Right atrium auricular region (tissue), 2 donors: ENCODE results near the gene HS1BP3. TPM values are rescaled to one million over a fixed set of nuclear protein-coding genes. Genes with fewer than 3 reads are reported as not detected.

Experiments
- DNase-seq: peaks from one replicate; pipeline ENCODE4 v3.0.0-alpha.2; 2019; ENCODE audit warnings: low spot score
- H3K27ac ChIP-seq, 2 donors: fragments of 200-600 bp; sonication (generic); 1 replicate in 1 of 2; 2 replicates in 1 of 2; pipeline ENCODE4 v1.5.1; 2016 to 2019
- H3K27me3 ChIP-seq, 2 donors: fragments of 200-600 bp; sonication (generic); one replicate each; pipeline versions ENCODE4 v1.5.1 to v1.6.0; 2017 to 2019
- H3K36me3 ChIP-seq: fragments of 200-600 bp; sonication (generic); one replicate; pipeline ENCODE4 v1.5.1; 2016
- H3K4me1 ChIP-seq, 2 donors: fragments of 200-600 bp; sonication (generic); one replicate each; pipeline versions ENCODE4 v1.5.1 to v1.6.0; 2017 to 2019
- H3K4me3 ChIP-seq, 2 donors: fragments of 200-600 bp; sonication (generic); 1 replicate in 1 of 2; 2 replicates in 1 of 2; pipeline ENCODE4 v1.5.1; 2017 to 2019; ENCODE audit warnings: mild to moderate bottlenecking in 1 of 2, moderate library complexity in 1 of 2
- H3K9me3 ChIP-seq, 2 donors: fragments of 200-600 bp; sonication (generic); one replicate each; pipeline ENCODE4 v1.5.1; 2019
- CTCF ChIP-seq, 2 donors: fragments of 200-600 bp; sonication (generic); IDR thresholded peaks; one replicate each; pipeline ENCODE4 v1.5.1; 2019; ENCODE audit warnings: antibody characterized with exemption in 2 of 2
- total RNA-seq, 2 donors: library from RNA; depleted of rRNA; stranded (reverse); fragments of >200 nt; gene quantifications; one replicate each; pipeline ENCODE4 v1.1.0, GENCODE V29; 2016

Gene HS1BP3
- total RNA-seq, 2 donors from 2014 or later, result 19.5 to 26.0 TPM

DNA sequence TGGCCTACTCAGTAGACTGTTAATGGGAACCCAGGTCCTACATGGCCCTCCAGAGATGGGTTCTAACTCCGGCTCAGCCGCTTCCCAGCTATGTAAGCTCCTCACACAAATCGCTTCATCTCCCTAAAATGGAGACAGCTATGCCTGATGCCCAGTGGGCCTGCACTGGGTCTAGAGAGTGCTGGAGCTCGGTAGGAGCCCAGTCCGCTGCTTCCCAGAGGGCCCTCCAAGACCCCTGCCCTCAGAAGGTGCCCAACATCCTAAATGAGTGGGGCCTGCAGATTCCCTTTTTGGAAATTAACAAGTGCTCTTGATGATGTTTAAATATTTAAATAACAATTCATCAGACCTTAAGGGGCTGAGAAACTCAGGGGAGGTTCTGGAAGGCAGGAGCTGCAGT is 47.1 kb downstream of the HS1BP3 start:
- Histone ChIP-seq H3K4me1 (peaks cover 0 to 37% of the 10 kb centered on the region in 2 donors), H3K9me3 (no peaks in the 10 kb centered on the region), H3K27me3 (no peaks in the 10 kb centered on the region), H3K4me3 (no peak overlapping the region), H3K27ac (no peak overlapping the region), H3K36me3 (no peaks in the 10 kb centered on the region)
- TF ChIP-seq CTCF (IDR thresholded peaks at IDR 0.05), result no peak
- no peak for DNase-seq

DNA sequence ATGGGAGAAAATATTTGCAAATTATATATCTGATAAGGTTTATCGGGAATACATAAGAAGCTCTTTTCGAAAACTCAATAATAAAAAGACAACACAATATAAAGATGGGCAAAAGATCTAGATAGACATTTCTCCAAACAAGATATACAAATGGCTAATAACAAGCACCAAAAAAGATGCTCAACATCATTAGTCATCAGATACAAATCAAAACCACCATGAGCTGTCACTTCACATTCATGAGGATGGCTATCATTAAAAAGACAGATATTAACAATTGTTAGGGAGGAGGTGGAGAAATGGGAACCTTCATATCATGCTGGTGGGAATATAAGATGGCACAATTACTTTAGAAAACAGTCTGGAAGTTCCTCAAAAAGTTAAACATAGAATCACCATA is 48.1 kb downstream of the HS1BP3 start:
- Histone ChIP-seq H3K36me3 (no peaks in the 10 kb centered on the region), H3K4me1 (peaks cover 0 to 42% of the 10 kb centered on the region in 2 donors), H3K4me3 (no peak overlapping the region), H3K27ac (no peak overlapping the region), H3K9me3 (no peaks in the 10 kb centered on the region), H3K27me3 (no peaks in the 10 kb centered on the region)
- TF ChIP-seq CTCF (IDR thresholded peaks at IDR 0.05), result no peak
- DNase-seq, result no peak

DNA sequence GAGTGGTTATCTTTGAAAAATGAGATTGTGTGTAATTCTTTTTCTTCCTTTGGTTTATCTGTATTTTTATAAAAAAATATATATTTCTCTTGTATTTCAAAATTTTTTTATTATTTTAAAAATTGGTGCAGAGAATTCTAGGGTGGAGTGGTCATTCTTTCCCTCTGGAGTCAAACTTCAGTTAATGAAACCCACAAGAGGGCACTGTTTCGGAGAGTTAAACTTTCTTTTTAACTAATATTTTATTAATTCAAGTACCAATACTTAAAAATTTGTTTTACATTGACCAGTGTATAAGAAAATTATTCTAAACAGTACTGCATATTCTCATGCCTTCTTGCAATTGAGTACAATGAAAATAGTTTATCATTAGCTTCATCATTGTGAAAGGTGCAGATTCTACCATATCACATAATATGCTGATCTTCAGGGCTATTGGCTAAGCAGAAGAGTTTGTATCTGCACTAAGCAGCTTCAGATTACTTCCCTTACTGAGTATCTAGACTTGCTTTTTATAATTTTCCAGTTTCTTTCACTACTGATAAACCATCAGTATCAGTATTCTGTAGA is 50.1 kb downstream of the HS1BP3 start:
- Histone ChIP-seq H3K27me3 (no peaks in the 10 kb centered on the region), H3K27ac (no peak overlapping the region), H3K4me3 (no peak overlapping the region), H3K36me3 (no peaks in the 10 kb centered on the region), H3K4me1 (peaks cover 4 to 61% of the 10 kb centered on the region in 2 donors), H3K9me3 (no peaks in the 10 kb centered on the region)
- TF ChIP-seq CTCF (IDR thresholded peaks at IDR 0.05), result peak in 1 of 2 donors; percentile 59
- DNase-seq, result no peak

DNA sequence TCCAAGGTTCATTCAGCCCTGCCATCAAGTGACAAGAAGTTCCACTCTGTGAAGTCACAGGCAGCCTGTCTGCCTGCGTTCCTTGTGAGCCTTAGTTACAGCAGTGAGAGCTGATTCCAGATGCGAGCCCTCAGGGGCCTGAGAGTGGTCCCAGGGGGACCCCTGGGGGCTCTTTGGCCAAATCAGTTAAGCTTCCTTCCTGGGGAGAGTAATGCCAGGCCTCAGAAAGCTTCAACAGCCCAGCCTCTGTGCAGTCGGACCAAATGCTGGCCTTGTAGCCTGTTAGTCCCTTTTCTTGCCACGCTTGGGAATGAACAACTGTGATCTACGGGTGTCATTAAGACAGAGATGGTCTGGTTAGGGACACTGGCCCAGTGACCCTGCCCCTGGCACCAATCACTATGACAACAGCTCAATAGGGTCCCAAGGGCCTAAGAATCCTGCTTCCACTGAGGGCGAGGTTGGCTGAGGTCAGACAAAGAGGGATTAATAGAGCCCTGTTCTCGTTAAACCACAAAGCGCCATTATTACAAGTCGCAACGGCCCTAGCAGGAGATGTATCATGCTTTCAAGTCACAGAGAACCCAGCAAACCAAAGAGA is 50.9 kb downstream of the HS1BP3 start:
- H3K4me1 ChIP-seq, result peaks cover 4 to 62% of the 10 kb centered on the region in 2 donors
- no peak for TF ChIP-seq CTCF (IDR thresholded peaks at IDR 0.05)
- H3K4me3 ChIP-seq, result no peak overlapping the region
- H3K27me3 ChIP-seq, result no peaks in the 10 kb centered on the region
- H3K36me3 ChIP-seq, result no peaks in the 10 kb centered on the region
- DNase-seq, result no peak
- H3K9me3 ChIP-seq, result no peaks in the 10 kb centered on the region
- peak overlapping the region; percentile 79 to 85 for H3K27ac ChIP-seq

- Histone ChIP-seq H3K4me3 (no peak overlapping the region), H3K4me1 (peaks cover 4 to 59% of the 10 kb centered on the region in 2 donors), H3K27ac (peak overlapping the region; percentile 79 to 85), H3K27me3 (no peaks in the 10 kb centered on the region), H3K36me3 (no peaks in the 10 kb centered on the region), H3K9me3 (no peaks in the 10 kb centered on the region)
- TF ChIP-seq CTCF (IDR thresholded peaks at IDR 0.05), result no peak
- DNase-seq, result no peak
These were observed 51.8 kb downstream of the HS1BP3 start for GRCh38 chr2:20599001-20599600.
